ENCODE measurements around the gene HLCS. TPM values are rescaled to one million over a fixed set of nuclear protein-coding genes. Genes with fewer than 3 reads are reported as not detected.

The HLCS gene
- polyA plus RNA-seq, 1 donor (not counting 4 experiments of a cell fraction or from before 2014, with no cell fraction given): 11.5 TPM

DNA sequence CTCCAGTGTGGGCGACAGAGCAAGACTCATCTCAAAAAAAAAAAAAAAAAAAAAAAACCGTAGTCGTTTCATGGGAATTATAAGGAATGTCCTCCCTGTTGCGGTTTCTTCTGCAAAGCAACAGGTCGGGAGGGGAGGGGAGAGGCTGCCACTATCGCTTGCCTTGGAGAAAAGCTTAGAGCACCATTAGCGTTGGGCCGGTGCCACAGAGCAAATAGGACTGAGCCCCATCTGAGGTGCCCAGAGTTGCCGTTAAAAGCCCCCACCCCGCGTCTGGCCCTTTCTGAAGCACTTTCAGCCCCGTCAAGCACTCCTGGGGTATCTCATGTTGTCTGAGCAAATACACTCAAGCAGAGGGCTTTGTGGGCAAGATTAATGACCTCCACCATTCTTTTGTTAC is 42.3 kb upstream of the HLCS start:
- H3K9me1 ChIP-seq (ENCODE audit: control insufficient read depth, extremely low read depth, insufficient read depth, low read length): no peaks in the 10 kb centered on the region
- no peaks in the 10 kb centered on the region for H3K36me3 ChIP-seq (ENCODE audit: control insufficient read depth in 2 of 2, extremely low read depth in 1 of 2, insufficient read depth in 2 of 2, low read length in 2 of 2)

GRCh38 chr21:37006486-37007291 is 40.2 kb upstream of the HLCS start, which contains the start of gene RIPPLY3:
Gene RIPPLY3, plus strand, starts transcription at chr21:37006702. Its CDS starts 71 bp downstream, at chr21:37006773.
- Histone ChIP-seq H3K4me1 (ENCODE audit: control insufficient read depth, extremely low read depth, insufficient read depth, low read length) (peaks cover 4% of the 10 kb centered on the region), H3K9me3 (ENCODE audit: control insufficient read depth, low read depth, low read length) (no peaks in the 10 kb centered on the region), H3K9me1 (ENCODE audit: control insufficient read depth, extremely low read depth, insufficient read depth, low read length) (no peaks in the 10 kb centered on the region), H3K4me3 (ENCODE audit: control insufficient read depth in 2 of 3, extremely low read depth in 1 of 3, insufficient read depth in 2 of 3, low read depth in 1 of 3, low read length in 3 of 3) (peak within 1 kb of the TSS; percentile 26 to 52 (median 51)), H3K79me2 (ENCODE audit: control insufficient read depth, insufficient read depth, low read length) (no peaks in the 10 kb centered on the region), H3K4me2 (ENCODE audit: control insufficient read depth, extremely low read depth, insufficient read depth, low read depth, low read length) (peak within 1 kb of the TSS; percentile 85), H3K27ac (ENCODE audit: control insufficient read depth, insufficient read depth, low read length) (no peak within 1 kb of the TSS), H3K9ac (ENCODE audit: control insufficient read depth, extremely low read depth, insufficient read depth, low read length) (no peak within 1 kb of the TSS), H3K27me3 (ENCODE audit: control insufficient read depth, extremely low read depth, insufficient read depth, low read length) (peaks cover 23% of the 10 kb centered on the region), H3K36me3 (ENCODE audit: control insufficient read depth in 2 of 2, extremely low read depth in 1 of 2, insufficient read depth in 2 of 2, low read length in 2 of 2) (no peaks in the 10 kb centered on the region), H4K20me1 (ENCODE audit: control insufficient read depth, extremely low read depth, insufficient read depth, low read length) (no peaks in the 10 kb centered on the region), H2AFZ (ENCODE audit: control insufficient read depth, low read length) (peak within 1 kb of the TSS; percentile 73)
- DNase-seq (ENCODE audit: low read depth, low spot score) (no peak), FAIRE-seq (no peak)
- dilution Hi-C loops (cut with MboI; ENCODE audit: extremely low pct_ligation_motif_present, low sequenced_read_pairs): no loop called here
- TF ChIP-seq EZH2 (IDR thresholded peaks at IDR 0.05; ENCODE audit: low read length) (peak; percentile 44), CTCF (optimal IDR thresholded peaks at IDR 0.05 in 1 of 3, IDR thresholded peaks at IDR 0.05 in 1 of 3, conservative IDR thresholded peaks at IDR 0.05 in 1 of 3; ENCODE audit: extremely low read depth in 1 of 3, insufficient read depth in 2 of 3, low read length in 3 of 3) (no peak)

More for the DNA sequence above, 42.3 kb upstream of the HLCS start:
- Histone ChIP-seq H4K20me1 (ENCODE audit: control insufficient read depth, extremely low read depth, insufficient read depth, low read length) (no peaks in the 10 kb centered on the region), H3K9me3 (ENCODE audit: control insufficient read depth, low read depth, low read length) (no peaks in the 10 kb centered on the region), H3K4me3 (ENCODE audit: control insufficient read depth in 2 of 3, extremely low read depth in 1 of 3, insufficient read depth in 2 of 3, low read depth in 1 of 3, low read length in 3 of 3) (no peak overlapping the region), H2AFZ (ENCODE audit: control insufficient read depth, low read length) (no peak overlapping the region), H3K9ac (ENCODE audit: control insufficient read depth, extremely low read depth, insufficient read depth, low read length) (no peak overlapping the region), H3K27ac (ENCODE audit: control insufficient read depth, insufficient read depth, low read length) (no peak overlapping the region), H3K4me1 (ENCODE audit: control insufficient read depth, extremely low read depth, insufficient read depth, low read length) (peaks cover 4% of the 10 kb centered on the region), H3K27me3 (ENCODE audit: control insufficient read depth, extremely low read depth, insufficient read depth, low read length) (peaks cover 23% of the 10 kb centered on the region), H3K79me2 (ENCODE audit: control insufficient read depth, insufficient read depth, low read length) (no peaks in the 10 kb centered on the region), H3K4me2 (ENCODE audit: control insufficient read depth, extremely low read depth, insufficient read depth, low read depth, low read length) (no peak overlapping the region)
- TF ChIP-seq EZH2 (IDR thresholded peaks at IDR 0.05; ENCODE audit: low read length) (no peak), CTCF (optimal IDR thresholded peaks at IDR 0.05 in 1 of 3, IDR thresholded peaks at IDR 0.05 in 1 of 3, conservative IDR thresholded peaks at IDR 0.05 in 1 of 3; ENCODE audit: extremely low read depth in 1 of 3, insufficient read depth in 2 of 3, low read length in 3 of 3) (no peak)
- dilution Hi-C loops (cut with MboI; ENCODE audit: extremely low pct_ligation_motif_present, low sequenced_read_pairs): no loop called here
- no peak for FAIRE-seq
- DNase-seq (ENCODE audit: low read depth, low spot score): no peak
